Activated naive CD8-positive, alpha-beta T cell treated with anti-CD3 and anti-CD28 coated beads, Interleukin-2, amount 50 U/mL, for 24 hours (primary cell): ENCODE measurements around the gene ABCF3.

Experiments used
- ATAC-seq: fragments of 150-1000 bp; cut with Tn5 transposase; one replicate; pipeline ENCODE4 v1.10.0; 2021
- DNase-seq: peaks from one replicate; pipeline ENCODE4 v3.0.0; 2021
- H3K27ac Mint-ChIP-seq: one replicate; pipeline ENCODE4 v1.8.0; 2021; ENCODE audit warnings: mild to moderate bottlenecking, mixed read lengths
- H3K27me3 Mint-ChIP-seq: one replicate; pipeline ENCODE4 v1.8.0; 2021; ENCODE audit warnings: mixed read lengths
- H3K36me3 Mint-ChIP-seq: one replicate; pipeline ENCODE4 v1.8.0; 2021; ENCODE audit warnings: low read depth, mixed read lengths
- H3K4me1 Mint-ChIP-seq: one replicate; pipeline ENCODE4 v1.8.0; 2021; ENCODE audit warnings: mixed read lengths
- H3K4me3 Mint-ChIP-seq: one replicate; pipeline ENCODE4 v1.8.0; 2021; ENCODE audit warnings: mild to moderate bottlenecking, moderate library complexity, mixed read lengths
- H3K9me3 Mint-ChIP-seq: one replicate; pipeline ENCODE4 v1.8.0; 2021; ENCODE audit warnings: mixed read lengths

ABCF3 gene

DNA sequence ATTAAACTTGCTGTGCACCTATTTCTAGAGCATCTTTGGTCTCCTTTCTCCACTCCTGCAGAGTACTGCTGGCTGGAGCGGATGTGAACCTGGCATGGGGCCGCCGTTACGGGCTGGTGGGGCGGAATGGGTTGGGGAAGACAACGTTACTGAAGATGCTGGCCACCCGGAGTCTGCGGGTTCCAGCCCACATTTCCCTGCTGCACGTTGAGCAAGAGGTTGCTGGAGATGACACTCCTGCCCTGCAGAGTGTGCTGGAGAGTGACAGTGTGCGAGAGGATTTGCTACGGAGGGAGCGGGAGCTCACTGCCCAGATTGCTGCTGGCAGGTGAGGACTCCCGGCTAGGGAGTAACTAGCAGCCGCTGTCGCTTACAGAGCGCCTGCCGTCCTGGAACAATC lies 2.1 kb downstream of the ABCF3 start:
- peaks cover 31% of the 10 kb centered on the region for H3K4me1 Mint-ChIP-seq
- no peak overlapping the region for H3K4me3 Mint-ChIP-seq
- H3K9me3 Mint-ChIP-seq = no peaks in the 10 kb centered on the region
- H3K36me3 Mint-ChIP-seq = peaks cover 46% of the 10 kb centered on the region
- H3K27ac Mint-ChIP-seq = no peak overlapping the region
- no peaks in the 10 kb centered on the region for H3K27me3 Mint-ChIP-seq
- DNase-seq (no peak), ATAC-seq (no peak)

DNA sequence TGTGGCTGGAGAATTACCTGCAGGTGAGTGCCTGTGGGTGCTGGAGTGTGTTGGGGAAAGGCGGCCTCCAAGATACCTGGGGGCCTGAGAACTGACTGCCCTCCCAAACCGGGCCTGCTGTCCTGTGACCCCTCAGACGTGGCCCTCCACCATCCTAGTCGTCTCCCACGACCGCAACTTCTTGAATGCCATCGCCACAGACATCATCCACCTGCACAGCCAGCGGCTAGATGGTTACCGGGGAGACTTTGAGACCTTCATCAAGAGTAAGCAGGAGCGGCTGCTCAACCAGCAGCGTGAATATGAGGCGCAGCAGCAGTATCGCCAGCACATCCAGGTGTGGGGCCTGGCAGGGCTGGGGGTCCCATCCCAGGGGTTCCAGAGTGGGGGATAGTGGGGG lies 3.4 kb downstream of the ABCF3 start:
- H3K27me3 Mint-ChIP-seq = no peaks in the 10 kb centered on the region
- peaks cover 42% of the 10 kb centered on the region for H3K36me3 Mint-ChIP-seq
- peaks cover 31% of the 10 kb centered on the region for H3K4me1 Mint-ChIP-seq
- H3K9me3 Mint-ChIP-seq = no peaks in the 10 kb centered on the region
- no peak overlapping the region for H3K4me3 Mint-ChIP-seq
- ATAC-seq (no peak), DNase-seq (no peak)
- H3K27ac Mint-ChIP-seq = no peak overlapping the region

- no peaks in the 10 kb centered on the region for H3K9me3 Mint-ChIP-seq
- H3K27ac Mint-ChIP-seq = no peak overlapping the region
- H3K27me3 Mint-ChIP-seq = no peaks in the 10 kb centered on the region
- H3K36me3 Mint-ChIP-seq = peaks cover 37% of the 10 kb centered on the region
- DNase-seq (no peak), ATAC-seq (no peak)
- H3K4me3 Mint-ChIP-seq = no peak overlapping the region
- peaks cover 7% of the 10 kb centered on the region for H3K4me1 Mint-ChIP-seq
Observed at GRCh38 chr3:184192889-184193288, 6.9 kb downstream of the ABCF3 start.

DNA sequence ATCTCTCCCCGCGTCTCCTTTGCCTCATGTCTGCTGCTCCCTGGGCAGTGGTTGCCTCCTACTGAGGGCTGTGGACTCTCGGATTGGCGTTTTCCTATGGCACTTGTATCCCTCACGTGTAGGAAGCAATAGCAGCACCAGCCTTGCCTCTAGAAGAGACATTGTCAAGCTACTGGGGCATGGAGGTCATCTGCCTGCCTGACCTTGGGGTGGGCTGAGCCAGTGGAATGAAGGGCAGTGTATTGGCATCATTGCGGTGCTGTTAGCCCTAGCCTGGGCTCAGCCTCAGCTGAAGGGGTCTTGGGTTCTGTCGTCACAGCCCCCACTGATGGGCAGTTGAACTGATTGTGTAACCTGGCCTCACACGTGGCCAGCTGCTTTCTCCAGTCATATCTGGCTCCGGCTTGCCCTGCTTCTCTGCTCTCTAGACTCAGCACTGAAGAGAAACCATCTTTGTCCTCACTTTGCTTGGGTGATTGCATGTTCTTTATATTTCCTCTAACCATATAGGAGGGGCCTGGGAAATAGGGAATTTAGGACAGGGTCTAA lies 8.1 kb downstream of the ABCF3 start:
- H3K27me3 Mint-ChIP-seq = no peaks in the 10 kb centered on the region

GRCh38 chr3:184196536-184196935 lies 10.5 kb downstream of the ABCF3 start:
- H3K9me3 Mint-ChIP-seq = no peaks in the 10 kb centered on the region
- no peak for ATAC-seq
- H3K27ac Mint-ChIP-seq = no peak overlapping the region
- peaks cover 19% of the 10 kb centered on the region for H3K36me3 Mint-ChIP-seq
- H3K27me3 Mint-ChIP-seq = no peaks in the 10 kb centered on the region
- H3K4me3 Mint-ChIP-seq = no peak overlapping the region
- no peak for DNase-seq
- H3K4me1 Mint-ChIP-seq = no peaks in the 10 kb centered on the region

More for the DNA sequence above, 8.1 kb downstream of the ABCF3 start:
- no peaks in the 10 kb centered on the region for H3K9me3 Mint-ChIP-seq
- H3K27ac Mint-ChIP-seq = no peak overlapping the region
- peaks cover 29% of the 10 kb centered on the region for H3K36me3 Mint-ChIP-seq
- ATAC-seq (no peak), DNase-seq (no peak)
- no peak overlapping the region for H3K4me3 Mint-ChIP-seq
- H3K4me1 Mint-ChIP-seq = no peaks in the 10 kb centered on the region

GRCh38 chr3:184198509-184198908 lies 12.5 kb downstream of the ABCF3 start:
- Mint-ChIP-seq H3K4me1 (no peaks in the 10 kb centered on the region), H3K9me3 (no peaks in the 10 kb centered on the region), H3K4me3 (no peak overlapping the region), H3K27me3 (peaks cover 1% of the 10 kb centered on the region), H3K27ac (no peak overlapping the region), H3K36me3 (peaks cover 6% of the 10 kb centered on the region)
- no peak for DNase-seq
- ATAC-seq = no peak

DNA sequence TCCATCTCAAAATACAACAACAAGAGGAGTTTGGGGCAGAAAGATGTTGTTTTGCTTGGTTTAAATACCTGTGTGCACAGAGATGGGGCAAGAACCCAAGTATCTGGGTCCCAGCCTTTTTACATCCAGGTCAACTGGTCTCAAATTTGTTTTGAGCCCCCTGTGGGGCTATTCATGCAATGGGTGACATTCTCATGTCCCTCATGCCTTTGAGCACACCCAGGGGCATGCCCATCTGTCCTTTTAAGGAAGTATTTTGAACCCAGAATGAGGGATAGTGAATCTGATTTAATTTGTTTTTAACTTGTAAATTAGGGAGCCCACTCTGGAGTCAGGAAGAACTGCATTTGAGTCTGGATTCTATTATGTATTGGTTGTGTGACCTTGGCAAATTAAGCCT lies 14.8 kb downstream of the ABCF3 start:
- H3K36me3 Mint-ChIP-seq = no peaks in the 10 kb centered on the region
- H3K27me3 Mint-ChIP-seq = peaks cover 5% of the 10 kb centered on the region
- H3K27ac Mint-ChIP-seq = no peak overlapping the region
- H3K4me1 Mint-ChIP-seq = no peaks in the 10 kb centered on the region
- ATAC-seq = no peak
- no peaks in the 10 kb centered on the region for H3K9me3 Mint-ChIP-seq
- H3K4me3 Mint-ChIP-seq = no peak overlapping the region
- DNase-seq = no peak

DNA sequence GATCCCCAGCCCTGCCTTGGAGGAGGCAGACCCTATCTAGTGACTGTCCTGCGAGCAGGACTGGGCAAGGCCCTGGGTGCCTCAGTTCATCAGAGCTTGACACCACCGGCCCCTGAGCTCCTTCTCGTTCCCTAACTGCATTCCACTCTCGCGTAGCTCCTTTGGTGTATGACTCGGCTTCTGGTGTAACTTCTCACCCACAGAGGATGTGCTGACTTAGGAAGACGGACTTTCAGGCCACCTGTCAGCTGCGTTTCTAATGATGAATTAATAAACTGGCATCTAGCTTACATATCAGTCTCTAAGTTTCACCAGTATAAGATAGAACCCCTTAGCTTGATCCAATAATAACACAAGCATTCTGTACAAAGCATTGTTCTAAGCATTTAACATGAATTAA lies 17.5 kb downstream of the ABCF3 start:
- H3K27ac Mint-ChIP-seq = no peak overlapping the region
- ATAC-seq (no peak), DNase-seq (no peak)
- H3K4me3 Mint-ChIP-seq = no peak overlapping the region
- peaks cover 18% of the 10 kb centered on the region for H3K27me3 Mint-ChIP-seq
- no peaks in the 10 kb centered on the region for H3K4me1 Mint-ChIP-seq
- H3K9me3 Mint-ChIP-seq = no peaks in the 10 kb centered on the region
- no peaks in the 10 kb centered on the region for H3K36me3 Mint-ChIP-seq

DNA sequence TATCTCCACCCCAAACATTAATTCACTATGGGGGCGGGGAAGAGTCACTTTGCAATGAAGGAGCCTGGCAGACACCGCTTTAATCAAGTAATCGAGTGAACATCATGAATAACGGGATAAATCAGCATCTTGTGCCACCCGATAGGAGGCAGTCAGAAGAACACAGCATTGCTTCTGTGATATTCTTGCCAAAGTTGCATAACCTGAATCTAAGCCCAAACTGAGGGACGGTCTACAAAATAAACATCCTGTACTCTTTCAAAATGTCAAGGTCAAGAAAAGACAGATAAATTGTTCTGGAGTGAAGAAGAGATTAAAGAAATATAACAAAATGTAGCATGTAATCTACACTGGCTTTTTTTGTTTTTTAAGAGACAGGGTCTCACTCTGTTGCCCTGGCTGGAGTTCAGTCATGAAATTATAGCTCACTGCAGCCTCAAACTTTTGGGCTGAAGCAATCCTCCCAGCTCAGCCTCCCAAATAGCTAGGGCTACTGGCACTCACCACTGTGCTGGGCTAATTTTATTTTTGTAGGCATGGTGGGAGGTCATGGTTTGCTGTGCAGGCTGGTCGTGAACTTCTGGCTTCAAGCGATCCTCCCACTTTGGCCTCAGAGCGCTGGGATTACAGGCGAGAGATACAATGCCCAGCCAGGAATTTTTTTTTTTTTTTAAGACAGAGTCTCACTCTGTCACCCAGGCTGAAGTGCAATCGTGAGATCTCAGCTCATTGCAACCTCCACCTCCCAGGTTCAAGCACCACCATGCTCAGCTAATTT lies 23.3 kb downstream of the ABCF3 start:
- Mint-ChIP-seq H3K27ac (no peak overlapping the region), H3K36me3 (no peaks in the 10 kb centered on the region), H3K4me1 (no peaks in the 10 kb centered on the region), H3K4me3 (no peak overlapping the region), H3K27me3 (peaks cover 19% of the 10 kb centered on the region), H3K9me3 (no peaks in the 10 kb centered on the region)
- ATAC-seq (no peak), DNase-seq (no peak)

DNA sequence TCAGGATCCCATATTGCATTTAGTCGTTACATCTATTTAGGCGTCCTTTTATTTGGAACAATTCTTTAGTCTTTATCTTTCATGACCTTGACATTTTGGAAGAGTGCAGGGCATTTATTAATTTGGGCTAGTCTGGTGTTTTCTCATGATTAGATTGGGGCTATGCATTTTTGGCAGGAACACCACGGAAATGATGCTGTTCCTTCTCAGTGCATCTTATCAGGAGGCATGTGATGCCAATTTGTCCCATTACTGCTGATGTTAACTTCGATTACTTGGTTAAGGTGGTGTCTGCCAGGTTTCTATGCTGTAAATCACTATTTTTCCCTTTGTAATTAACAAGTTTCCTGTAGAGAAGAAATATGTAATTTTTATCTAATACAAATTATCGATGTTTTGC lies 25.3 kb downstream of the ABCF3 start:
- H3K27me3 Mint-ChIP-seq = peaks cover 19% of the 10 kb centered on the region
- H3K4me3 Mint-ChIP-seq = no peak overlapping the region
- no peak overlapping the region for H3K27ac Mint-ChIP-seq

GRCh38 chr3:184211718-184212117 lies 25.7 kb downstream of the ABCF3 start:
- Mint-ChIP-seq H3K27ac (no peak overlapping the region), H3K9me3 (no peaks in the 10 kb centered on the region), H3K36me3 (no peaks in the 10 kb centered on the region), H3K4me3 (no peak overlapping the region), H3K27me3 (peaks cover 16% of the 10 kb centered on the region), H3K4me1 (no peaks in the 10 kb centered on the region)
- ATAC-seq (no peak), DNase-seq (no peak)

More for the DNA sequence above, 25.3 kb downstream of the ABCF3 start:
- no peaks in the 10 kb centered on the region for H3K9me3 Mint-ChIP-seq
- no peaks in the 10 kb centered on the region for H3K4me1 Mint-ChIP-seq
- no peak for DNase-seq
- H3K36me3 Mint-ChIP-seq = no peaks in the 10 kb centered on the region
- ATAC-seq = no peak

- Mint-ChIP-seq H3K4me3 (no peak overlapping the region), H3K36me3 (no peaks in the 10 kb centered on the region), H3K27ac (no peak overlapping the region), H3K9me3 (no peaks in the 10 kb centered on the region), H3K4me1 (no peaks in the 10 kb centered on the region), H3K27me3 (peaks cover 20% of the 10 kb centered on the region)
- DNase-seq (no peak), ATAC-seq (no peak)
Observed at GRCh38 chr3:184218814-184219213, 32.8 kb downstream of the ABCF3 start.

- Mint-ChIP-seq H3K4me3 (no peak overlapping the region), H3K4me1 (no peaks in the 10 kb centered on the region), H3K9me3 (no peaks in the 10 kb centered on the region), H3K27me3 (peaks cover 27% of the 10 kb centered on the region), H3K27ac (no peak overlapping the region), H3K36me3 (no peaks in the 10 kb centered on the region)
- ATAC-seq = no peak
- DNase-seq = no peak
Observed at GRCh38 chr3:184222521-184222920, 36.5 kb downstream of the ABCF3 start.

- DNase-seq (no peak), ATAC-seq (no peak)
- no peaks in the 10 kb centered on the region for H3K9me3 Mint-ChIP-seq
- H3K36me3 Mint-ChIP-seq = no peaks in the 10 kb centered on the region
- no peak overlapping the region for H3K4me3 Mint-ChIP-seq
- H3K27me3 Mint-ChIP-seq = peaks cover 38% of the 10 kb centered on the region
- no peak overlapping the region for H3K27ac Mint-ChIP-seq
- H3K4me1 Mint-ChIP-seq = no peaks in the 10 kb centered on the region
Observed at GRCh38 chr3:184223946-184224345, 37.9 kb downstream of the ABCF3 start.

GRCh38 chr3:184227481-184227935 lies 41.5 kb downstream of the ABCF3 start:
- no peak overlapping the region for H3K4me3 Mint-ChIP-seq
- DNase-seq = peak; percentile 66
- H3K27ac Mint-ChIP-seq = no peak overlapping the region
- ATAC-seq = peak; percentile 49
- peaks cover 7% of the 10 kb centered on the region for H3K4me1 Mint-ChIP-seq
- peaks cover 51% of the 10 kb centered on the region for H3K27me3 Mint-ChIP-seq
- H3K36me3 Mint-ChIP-seq = no peaks in the 10 kb centered on the region
- no peaks in the 10 kb centered on the region for H3K9me3 Mint-ChIP-seq
